B cell (primary cell): ENCODE data around the gene TTC32.

ENCODE experiments used
- EZH2 ChIP-seq: IDR thresholded peaks from 2 replicates; pipeline ENCODE4 v1.6.1; 2012; ENCODE audit warnings: borderline replicate concordance, low read depth, mild to moderate bottlenecking, moderate library complexity, low read length; ENCODE audit not compliant: insufficient read depth, poor library complexity, severe bottlenecking
- TF ChIP-seq, protein P1 (sequence below): fragments of 200-600 bp; IDR thresholded peaks from one replicate; pipeline ENCODE4 v1.8.0; 2022; ENCODE audit warnings: antibody characterized with exemption, mild to moderate bottlenecking

DNA sequence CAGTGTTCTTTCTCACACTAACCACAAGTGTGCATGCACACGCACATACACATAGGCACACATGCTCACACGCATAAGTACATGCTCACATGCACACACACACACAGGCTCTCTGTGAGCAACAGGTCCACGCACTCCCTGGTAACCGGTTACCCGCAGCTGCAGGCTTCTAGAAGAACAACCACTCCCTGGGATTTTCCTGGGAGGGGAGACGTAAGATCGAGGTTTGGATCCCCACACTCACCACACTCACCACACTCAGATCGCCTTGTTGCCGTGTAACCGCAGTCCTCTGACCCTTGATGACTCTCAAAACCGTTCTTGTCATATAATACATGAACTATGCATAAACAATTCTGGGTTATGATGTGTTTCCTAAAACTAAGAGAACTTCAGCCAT, 42.2 kb downstream of the TTC32 start:
- no peak for TF ChIP-seq EZH2
- TF ChIP-seq, protein P1, sequence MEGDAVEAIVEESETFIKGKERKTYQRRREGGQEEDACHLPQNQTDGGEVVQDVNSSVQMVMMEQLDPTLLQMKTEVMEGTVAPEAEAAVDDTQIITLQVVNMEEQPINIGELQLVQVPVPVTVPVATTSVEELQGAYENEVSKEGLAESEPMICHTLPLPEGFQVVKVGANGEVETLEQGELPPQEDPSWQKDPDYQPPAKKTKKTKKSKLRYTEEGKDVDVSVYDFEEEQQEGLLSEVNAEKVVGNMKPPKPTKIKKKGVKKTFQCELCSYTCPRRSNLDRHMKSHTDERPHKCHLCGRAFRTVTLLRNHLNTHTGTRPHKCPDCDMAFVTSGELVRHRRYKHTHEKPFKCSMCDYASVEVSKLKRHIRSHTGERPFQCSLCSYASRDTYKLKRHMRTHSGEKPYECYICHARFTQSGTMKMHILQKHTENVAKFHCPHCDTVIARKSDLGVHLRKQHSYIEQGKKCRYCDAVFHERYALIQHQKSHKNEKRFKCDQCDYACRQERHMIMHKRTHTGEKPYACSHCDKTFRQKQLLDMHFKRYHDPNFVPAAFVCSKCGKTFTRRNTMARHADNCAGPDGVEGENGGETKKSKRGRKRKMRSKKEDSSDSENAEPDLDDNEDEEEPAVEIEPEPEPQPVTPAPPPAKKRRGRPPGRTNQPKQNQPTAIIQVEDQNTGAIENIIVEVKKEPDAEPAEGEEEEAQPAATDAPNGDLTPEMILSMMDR = no peak
